OCI-LY7 (cell line): ENCODE results near the gene NAMPT.

Experiments
- EZH2phosphoT487 ChIP-seq: fragments of 200-600 bp; sonication (generic); IDR thresholded peaks from 2 replicates; pipeline ENCODE4 v1.6.1; 2018; ENCODE audit warnings: low read depth, borderline replicate concordance, mild to moderate bottlenecking, mixed run types, antibody characterized with exemption, low read length, moderate library complexity, mixed read lengths
- TF ChIP-seq, protein P1 (sequence below): fragments of 200-600 bp; sonication (generic); conservative IDR thresholded peaks from 2 replicates; pipeline ENCODE4 v1.5.1; 2014; ENCODE audit warnings: mild to moderate bottlenecking, antibody characterized with exemption, low read length, moderate library complexity, mixed read lengths

GRCh38 chr7:106262221-106262881, 22.4 kb downstream of the NAMPT start:
- TF ChIP-seq, protein P1, sequence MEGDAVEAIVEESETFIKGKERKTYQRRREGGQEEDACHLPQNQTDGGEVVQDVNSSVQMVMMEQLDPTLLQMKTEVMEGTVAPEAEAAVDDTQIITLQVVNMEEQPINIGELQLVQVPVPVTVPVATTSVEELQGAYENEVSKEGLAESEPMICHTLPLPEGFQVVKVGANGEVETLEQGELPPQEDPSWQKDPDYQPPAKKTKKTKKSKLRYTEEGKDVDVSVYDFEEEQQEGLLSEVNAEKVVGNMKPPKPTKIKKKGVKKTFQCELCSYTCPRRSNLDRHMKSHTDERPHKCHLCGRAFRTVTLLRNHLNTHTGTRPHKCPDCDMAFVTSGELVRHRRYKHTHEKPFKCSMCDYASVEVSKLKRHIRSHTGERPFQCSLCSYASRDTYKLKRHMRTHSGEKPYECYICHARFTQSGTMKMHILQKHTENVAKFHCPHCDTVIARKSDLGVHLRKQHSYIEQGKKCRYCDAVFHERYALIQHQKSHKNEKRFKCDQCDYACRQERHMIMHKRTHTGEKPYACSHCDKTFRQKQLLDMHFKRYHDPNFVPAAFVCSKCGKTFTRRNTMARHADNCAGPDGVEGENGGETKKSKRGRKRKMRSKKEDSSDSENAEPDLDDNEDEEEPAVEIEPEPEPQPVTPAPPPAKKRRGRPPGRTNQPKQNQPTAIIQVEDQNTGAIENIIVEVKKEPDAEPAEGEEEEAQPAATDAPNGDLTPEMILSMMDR = no peak
- no peak for TF ChIP-seq EZH2phosphoT487
